DND-41 (cell line): ENCODE data around the gene WHRN.

Experiments used
- CTCF ChIP-seq: IDR thresholded peaks from 2 replicates; pipeline ENCODE4 v1.5.1; 2012; ENCODE audit warnings: borderline replicate concordance, low read length, moderate library complexity, mild to moderate bottlenecking; ENCODE audit not compliant: poor library complexity, severe bottlenecking; ENCODE audit errors: extremely low read depth
- EZH2 ChIP-seq: IDR thresholded peaks from 3 replicates; pipeline ENCODE4 v1.6.1; 2012; ENCODE audit warnings: borderline replicate concordance, low read depth, mild to moderate bottlenecking, moderate library complexity, low read length, inconsistent platforms; ENCODE audit not compliant: severe bottlenecking

GRCh38 chr9:114428466-114428865, 76.8 kb downstream of the WHRN start:
- no peak for TF ChIP-seq CTCF
- no peak for TF ChIP-seq EZH2
